RWPE2 (cell line): ENCODE results near the gene HOXA13.

Experiments used
- ATAC-seq: fragments of 200-7000 bp; cut with Tn5 transposase; 3 replicates; pipeline ENCODE4 v1.9.1; 2021; ENCODE audit warnings: low read depth
- DNase-seq: peaks from one replicate; pipeline ENCODE4 v3.0.0-alpha.2; 2020; ENCODE audit warnings: low spot score
- H3K27ac ChIP-seq: fragments of 450-650 bp; 2 replicates; pipeline ENCODE4 v1.5.1; 2017; ENCODE audit warnings: mild to moderate bottlenecking; ENCODE audit not compliant: poor library complexity, severe bottlenecking
- H3K27me3 ChIP-seq: fragments of 250-450 bp; sonication (Bioruptor Pico); 2 replicates; pipeline ENCODE4 v1.5.1; 2021; ENCODE audit warnings: mild to moderate bottlenecking, moderate library complexity; ENCODE audit not compliant: insufficient read depth, poor library complexity, severe bottlenecking
- H3K36me3 ChIP-seq: fragments of 250-450 bp; sonication (Bioruptor Pico); 2 replicates; pipeline ENCODE4 v1.5.1; 2020; ENCODE audit warnings: low read depth, mild to moderate bottlenecking, moderate library complexity
- H3K4me1 ChIP-seq: fragments of 250-450 bp; sonication (Bioruptor Pico); 2 replicates; pipeline ENCODE4 v1.5.1; 2021; ENCODE audit warnings: mild to moderate bottlenecking, moderate library complexity; ENCODE audit not compliant: insufficient read depth, poor library complexity, severe bottlenecking
- H3K4me3 ChIP-seq: fragments of 250-450 bp; sonication (Bioruptor Pico); 2 replicates; pipeline ENCODE4 v1.5.1; 2021; ENCODE audit warnings: mild to moderate bottlenecking, moderate library complexity; ENCODE audit not compliant: severe bottlenecking
- H3K9me3 ChIP-seq: fragments of 250-450 bp; sonication (Bioruptor Pico); 2 replicates; pipeline ENCODE4 v1.5.1; 2021; ENCODE audit warnings: mild to moderate bottlenecking, moderate library complexity; ENCODE audit not compliant: severe bottlenecking
- CTCF ChIP-seq: fragments of 450-650 bp; IDR thresholded peaks from one replicate; pipeline ENCODE4 v1.5.1; 2017; ENCODE audit warnings: mild to moderate bottlenecking, moderate library complexity; ENCODE audit not compliant: poor library complexity, severe bottlenecking

HOXA13 gene

GRCh38 chr7:27203365-27203953, 3.6 kb upstream of the HOXA13 start:
- Histone ChIP-seq H3K4me1 (peaks cover 6% of the 10 kb centered on the region), H3K36me3 (no peaks in the 10 kb centered on the region), H3K27ac (peak overlapping the region; percentile 92), H3K4me3 (peak overlapping the region; percentile 89), H3K9me3 (no peaks in the 10 kb centered on the region), H3K27me3 (no peaks in the 10 kb centered on the region)
- DNase-seq (no peak), ATAC-seq (0 out of 3 replicates have a peak, but pooled peaks have one; percentile 1)
- TF ChIP-seq CTCF = no peak

- Histone ChIP-seq H3K4me1 (peaks cover 6% of the 10 kb centered on the region), H3K4me3 (peak overlapping the region; percentile 89), H3K27me3 (no peaks in the 10 kb centered on the region), H3K36me3 (peaks cover under 1% of the 10 kb centered on the region), H3K9me3 (no peaks in the 10 kb centered on the region), H3K27ac (peak overlapping the region; percentile 92)
- no peak for TF ChIP-seq CTCF
- DNase-seq (no peak), ATAC-seq (no peak)
Measured at GRCh38 chr7:27202862-27203134, 2.9 kb upstream of the HOXA13 start.

GRCh38 chr7:27202018-27202861, 2.3 kb upstream of the HOXA13 start:
- ATAC-seq (no peak), DNase-seq (no peak)
- H3K4me1 ChIP-seq = peaks cover 6% of the 10 kb centered on the region
- H3K4me3 ChIP-seq = peak overlapping the region; percentile 89
- H3K27ac ChIP-seq = peak overlapping the region; percentile 92
- no peak for TF ChIP-seq CTCF
- no peaks in the 10 kb centered on the region for H3K9me3 ChIP-seq
- H3K27me3 ChIP-seq = no peaks in the 10 kb centered on the region
- H3K36me3 ChIP-seq = peaks cover 6% of the 10 kb centered on the region

GRCh38 chr7:27201580-27202017, 1.7 kb upstream of the HOXA13 start:
- Histone ChIP-seq H3K4me1 (peaks cover 2% of the 10 kb centered on the region), H3K27me3 (no peaks in the 10 kb centered on the region), H3K9me3 (no peaks in the 10 kb centered on the region), H3K27ac (peak overlapping the region; percentile 92), H3K36me3 (peaks cover 12% of the 10 kb centered on the region), H3K4me3 (peak overlapping the region; percentile 89)
- DNase-seq = no peak
- ATAC-seq = no peak
- TF ChIP-seq CTCF = no peak
